Measurements from ENCODE around the gene C1QTNF8. TPM values are rescaled to one million over a fixed set of nuclear protein-coding genes. Genes with fewer than 3 reads are reported as not detected.

The C1QTNF8 gene
- total RNA-seq, 1 donor from 2014 or later, result not detected

DNA sequence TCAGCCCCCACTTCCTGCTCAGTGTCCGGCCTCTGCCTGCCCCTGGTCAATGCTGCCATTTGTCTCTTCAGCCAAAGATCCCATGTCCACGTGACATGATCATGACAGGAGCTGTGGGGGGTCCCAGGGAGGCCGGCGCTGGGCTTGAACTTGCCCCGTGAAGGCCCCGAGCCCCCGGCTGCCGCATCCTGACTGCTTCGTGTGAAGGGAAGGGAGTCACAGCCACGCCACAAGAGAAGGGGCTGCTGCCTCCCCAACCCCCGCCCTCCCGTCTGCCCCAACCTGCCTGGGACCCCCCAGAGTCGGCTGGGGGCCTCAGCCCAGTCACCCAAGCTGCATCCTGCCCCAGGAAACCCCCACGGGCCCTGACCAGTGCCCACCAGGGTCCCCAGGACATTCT is 37.8 kb downstream of the C1QTNF8 start:
- no peak overlapping the region for H3K4me3 ChIP-seq (ENCODE audit: low read depth, low read length)
- no peak for TF ChIP-seq CTCF (IDR thresholded peaks at IDR 0.05; ENCODE audit: insufficient read depth, low read length, severe bottlenecking)

GRCh38 chr16:1057252-1057932 is 38.7 kb downstream of the C1QTNF8 start:
- DNase-seq (ENCODE audit: low read depth) (no peak), FAIRE-seq (no peak)
- no peak overlapping the region for H3K4me3 ChIP-seq (ENCODE audit: low read depth, low read length)
- no peaks in the 10 kb centered on the region for H3K36me3 ChIP-seq (ENCODE audit: control insufficient read depth, insufficient read depth, low read length)
- H3K27me3 ChIP-seq (ENCODE audit: control insufficient read depth, insufficient read depth, low read length), result no peaks in the 10 kb centered on the region
- TF ChIP-seq CTCF (IDR thresholded peaks at IDR 0.05; ENCODE audit: insufficient read depth, low read length, severe bottlenecking), result peak; percentile 65

More for the DNA sequence above, 37.8 kb downstream of the C1QTNF8 start:
- DNase-seq (ENCODE audit: low read depth) (no peak), FAIRE-seq (no peak)
- H3K27me3 ChIP-seq (ENCODE audit: control insufficient read depth, insufficient read depth, low read length), result no peaks in the 10 kb centered on the region
- H3K36me3 ChIP-seq (ENCODE audit: control insufficient read depth, insufficient read depth, low read length), result no peaks in the 10 kb centered on the region

DNA sequence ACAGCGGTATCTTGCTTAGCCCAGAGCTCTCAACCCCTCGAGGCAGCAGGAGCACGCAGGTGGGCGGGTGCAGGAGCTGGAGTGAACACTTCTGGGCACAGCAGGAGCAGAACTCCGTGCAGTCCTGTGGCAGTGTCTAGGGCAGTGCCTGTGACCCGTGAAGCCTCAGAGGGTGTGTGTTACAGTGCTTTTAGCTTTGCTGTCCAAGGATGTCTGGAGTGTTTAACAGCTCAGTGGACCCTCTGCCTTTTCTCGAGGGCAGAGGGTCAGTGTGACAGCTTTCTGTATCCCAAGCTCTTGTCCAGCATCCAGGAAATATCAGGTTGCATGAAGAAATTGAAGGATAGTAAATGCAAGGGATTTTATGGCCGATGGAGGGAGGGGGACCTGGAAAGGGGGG is 39.8 kb downstream of the C1QTNF8 start:
- Histone ChIP-seq H3K27me3 (ENCODE audit: control insufficient read depth, insufficient read depth, low read length) (no peaks in the 10 kb centered on the region), H3K4me3 (ENCODE audit: low read depth, low read length) (no peak overlapping the region), H3K36me3 (ENCODE audit: control insufficient read depth, insufficient read depth, low read length) (no peaks in the 10 kb centered on the region)
- no peak for TF ChIP-seq CTCF (IDR thresholded peaks at IDR 0.05; ENCODE audit: insufficient read depth, low read length, severe bottlenecking)
- no peak for FAIRE-seq
- DNase-seq (ENCODE audit: low read depth), result no peak

DNA sequence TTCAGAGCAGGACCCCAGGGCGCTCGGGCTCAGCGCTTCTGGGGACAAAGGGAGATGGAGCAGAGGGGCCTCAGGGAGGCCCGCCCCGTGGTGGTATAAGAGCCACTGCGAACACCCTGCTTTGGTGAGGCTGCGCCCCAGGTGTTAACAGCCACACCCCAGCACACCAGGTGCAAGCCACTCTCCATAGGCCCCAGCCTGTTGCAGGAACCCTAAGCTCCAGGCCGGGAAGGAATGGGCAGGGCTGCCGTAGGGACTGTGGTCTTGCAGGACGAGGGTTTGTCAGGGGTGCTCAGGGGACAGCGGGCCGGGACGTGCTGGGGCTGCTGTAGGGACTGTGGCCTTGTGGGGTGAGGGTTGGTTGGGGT is 40.5 kb downstream of the C1QTNF8 start:
- no peak for FAIRE-seq
- Histone ChIP-seq H3K36me3 (ENCODE audit: control insufficient read depth, insufficient read depth, low read length) (no peaks in the 10 kb centered on the region), H3K4me3 (ENCODE audit: low read depth, low read length) (no peak overlapping the region), H3K27me3 (ENCODE audit: control insufficient read depth, insufficient read depth, low read length) (no peaks in the 10 kb centered on the region)
- DNase-seq (ENCODE audit: low read depth), result no peak
- TF ChIP-seq CTCF (IDR thresholded peaks at IDR 0.05; ENCODE audit: insufficient read depth, low read length, severe bottlenecking), result no peak

DNA sequence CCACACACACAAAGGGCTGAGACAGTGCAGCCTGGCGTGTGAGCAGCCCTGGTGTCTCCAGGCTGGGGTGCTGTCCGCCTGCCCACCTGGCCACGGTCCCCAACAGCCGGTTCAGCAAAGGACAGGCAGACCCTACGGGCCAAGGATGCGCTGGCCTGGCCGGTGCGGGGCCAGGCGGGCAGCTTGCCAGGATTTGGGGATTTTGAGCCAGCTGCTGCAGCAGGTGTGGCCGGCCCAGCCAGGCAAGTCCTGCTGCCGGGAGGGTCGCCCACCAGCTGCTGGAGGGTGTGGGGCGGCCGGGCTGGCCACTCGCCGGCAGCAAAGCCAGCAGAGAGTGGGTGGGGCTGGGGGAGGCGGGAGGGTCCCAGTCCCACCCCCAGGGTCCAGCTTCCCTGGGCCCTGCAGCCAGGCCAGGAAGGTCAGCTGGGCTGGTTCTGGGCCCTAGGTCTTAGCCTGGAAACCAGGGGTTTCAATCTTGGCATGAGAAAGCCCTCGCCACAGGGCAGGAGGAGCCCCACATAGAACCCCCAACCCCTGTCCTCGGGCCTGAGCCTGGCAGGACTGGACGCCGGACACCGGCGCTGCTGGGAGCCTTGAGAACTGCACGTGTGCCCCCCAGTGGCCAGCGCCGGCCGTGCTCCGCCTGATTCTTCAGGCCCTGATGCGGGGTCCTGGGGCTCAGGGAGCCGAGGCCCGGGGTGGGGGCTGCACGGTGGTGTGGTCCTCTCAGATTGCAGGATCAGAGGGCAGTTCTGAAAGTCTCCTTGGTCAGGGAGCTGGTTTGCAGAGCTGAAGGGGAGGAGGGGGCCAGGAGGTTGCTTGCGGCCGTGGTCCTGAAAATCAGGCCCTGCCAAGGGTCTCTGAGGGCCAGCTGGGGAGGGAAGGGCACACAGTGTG is 41.1 kb downstream of the C1QTNF8 start:
- no peaks in the 10 kb centered on the region for H3K36me3 ChIP-seq (ENCODE audit: control insufficient read depth, insufficient read depth, low read length)
- DNase-seq (ENCODE audit: low read depth) (peak; percentile 1), FAIRE-seq (no peak)
- TF ChIP-seq CTCF (IDR thresholded peaks at IDR 0.05; ENCODE audit: insufficient read depth, low read length, severe bottlenecking), result peak; percentile 60
- H3K4me3 ChIP-seq (ENCODE audit: low read depth, low read length), result no peak overlapping the region
- H3K27me3 ChIP-seq (ENCODE audit: control insufficient read depth, insufficient read depth, low read length), result no peaks in the 10 kb centered on the region
